Common myeloid progenitor, CD34-positive (primary cell): Measurements from ENCODE around the gene FBLN7.

Experiments
- CTCF ChIA-PET: fragments of 350-600 bp; sonication (Branson Sonifier 250); formaldehyde crosslinking; loops from one replicate; lab custom pipeline; 2021; ENCODE audit warnings: antibody characterized with exemption; lab: Charles Lee
- POLR2A ChIA-PET: fragments of 350-600 bp; sonication (Branson Sonifier 250); formaldehyde crosslinking; loops from one replicate; lab custom pipeline; 2021; ENCODE audit warnings: antibody characterized with exemption; lab: Charles Lee
- DNase-seq, 3 donors: peaks; one replicate each; pipeline versions ENCODE4 v3.0.0 to v3.0.0-alpha.2; 2013
- H3K27ac ChIP-seq, 2 experiments: 1 replicate in 1 of 2; 2 replicates in 1 of 2; pipeline ENCODE4 v1.7.0; 2013; ENCODE audit warnings: inconsistent platforms in 2 of 2, low read length in 2 of 2, mild to moderate bottlenecking in 2 of 2, low read depth in 1 of 2, moderate library complexity in 1 of 2; ENCODE audit not compliant: severe bottlenecking in 2 of 2, insufficient read depth in 1 of 2, poor library complexity in 1 of 2
- H3K27me3 ChIP-seq, 5 experiments: replicated peaks in 2 of 5; 1 replicate in 3 of 5; 2 replicates in 2 of 5; pipeline versions ENCODE4 v1.6.1 to v1.7.0; 2013; ENCODE audit warnings: low read length in 4 of 5, mild to moderate bottlenecking in 2 of 5, moderate library complexity in 2 of 5, inconsistent platforms in 1 of 5; ENCODE audit not compliant: insufficient read depth in 5 of 5, control insufficient read depth in 4 of 5
- H3K36me3 ChIP-seq, 4 experiments: 1 replicate in 2 of 4; 2 replicates in 2 of 4; pipeline versions ENCODE4 v1.6.1 to v1.7.0; 2013; ENCODE audit warnings: low read length in 3 of 4, control low read depth in 1 of 4, mild to moderate bottlenecking in 1 of 4; ENCODE audit not compliant: control insufficient read depth in 4 of 4, insufficient read depth in 4 of 4
- H3K4me1 ChIP-seq, 4 experiments: 1 replicate in 3 of 4; 2 replicates in 1 of 4; pipeline versions ENCODE4 v1.6.1 to v1.7.1; 2013; ENCODE audit warnings: low read length in 3 of 4, mild to moderate bottlenecking in 3 of 4, control low read depth in 1 of 4, inconsistent platforms in 1 of 4, moderate library complexity in 1 of 4; ENCODE audit not compliant: control insufficient read depth in 4 of 4, insufficient read depth in 4 of 4; ENCODE audit errors: control extremely low read depth in 1 of 4
- H3K4me3 ChIP-seq, 7 experiments: 1 replicate in 4 of 7; 2 replicates in 3 of 7; pipeline versions ENCODE4 v1.5.1 to v1.7.0; 2013; ENCODE audit warnings: mild to moderate bottlenecking in 7 of 7, low read length in 6 of 7, moderate library complexity in 6 of 7, inconsistent platforms in 2 of 7, low read depth in 2 of 7, control low read depth in 1 of 7; ENCODE audit not compliant: insufficient read depth in 4 of 7, control insufficient read depth in 1 of 7; ENCODE audit errors: extremely low read depth in 1 of 7
- H3K9me3 ChIP-seq, 5 experiments: 1 replicate in 4 of 5; 2 replicates in 1 of 5; pipeline versions ENCODE4 v1.6.1 to v1.7.1; 2013; ENCODE audit warnings: low read length in 4 of 5, mild to moderate bottlenecking in 2 of 5, inconsistent platforms in 1 of 5, low read depth in 1 of 5, moderate library complexity in 1 of 5; ENCODE audit not compliant: control insufficient read depth in 4 of 5, insufficient read depth in 2 of 5; ENCODE audit errors: control extremely low read depth in 1 of 5
- WGBS: methylation state at CpG from one replicate; pipeline ENCODE4 v1.1.5; 2013; ENCODE audit not compliant: insufficient coverage; 5-methylcytosine and 5-hydroxymethylcytosine counted together

FBLN7 gene

GRCh38 chr2:112182581-112183034 lies 44.4 kb downstream of the FBLN7 start:
- ChIA-PET CTCF (interaction anchor here (0.8 to 1.2 kb wide), 3 partner anchors 12 to 45 kb away, joined by 3 read pairs; no protein-coding TSS in a partner anchor), POLR2A (no interaction called here)
- no peak overlapping the region for H3K27ac ChIP-seq
- peaks cover 0 to 9% (median 0%) of the 10 kb centered on the region in 5 experiments for H3K9me3 ChIP-seq
- H3K36me3 ChIP-seq: no peaks in the 10 kb centered on the region
- peaks cover 0 to 13% (median 10%) of the 10 kb centered on the region in 4 experiments for H3K4me1 ChIP-seq
- no peak overlapping the region for H3K4me3 ChIP-seq
- WGBS: 86% methylated on average over 15 of the region's 17 CpGs
- H3K27me3 ChIP-seq: peaks cover 0 to 34% (median 13%) of the 10 kb centered on the region in 5 experiments
- DNase-seq: no peak

- no peak for DNase-seq
Measured at GRCh38 chr2:112183327-112184025, 45.3 kb downstream of the FBLN7 start.

GRCh38 chr2:112184121-112184520 lies 45.9 kb downstream of the FBLN7 start:
- peaks cover 0 to 9% (median 0%) of the 10 kb centered on the region in 5 experiments for H3K9me3 ChIP-seq
- POLR2A ChIA-PET: no interaction called here
- no peak overlapping the region for H3K4me3 ChIP-seq
- CTCF ChIA-PET: no interaction called here
- WGBS: 100% methylated on average over 2 of the region's 8 CpGs
- peaks cover 0 to 16% (median 14%) of the 10 kb centered on the region in 4 experiments for H3K4me1 ChIP-seq
- DNase-seq: no peak
- H3K27ac ChIP-seq: no peak overlapping the region
- H3K36me3 ChIP-seq: no peaks in the 10 kb centered on the region
- peaks cover 0 to 30% (median 13%) of the 10 kb centered on the region in 5 experiments for H3K27me3 ChIP-seq

More at GRCh38 chr2:112183327-112184025, 45.3 kb downstream of the FBLN7 start:
- Histone ChIP-seq H3K4me1 (peaks cover 0 to 16% (median 14%) of the 10 kb centered on the region in 4 experiments), H3K27ac (no peak overlapping the region), H3K4me3 (no peak overlapping the region), H3K36me3 (no peaks in the 10 kb centered on the region), H3K27me3 (peaks cover 0 to 33% (median 13%) of the 10 kb centered on the region in 5 experiments), H3K9me3 (peaks cover 0 to 9% (median 0%) of the 10 kb centered on the region in 5 experiments)
- ChIA-PET CTCF (interaction anchor here (0.8 kb wide), 1 partner anchor 11 kb away, joined by 3 read pairs; no protein-coding TSS in a partner anchor), POLR2A (no interaction called here)
- WGBS: 68% methylated on average over 7 of the region's 8 CpGs

GRCh38 chr2:112185131-112185530 lies 46.9 kb downstream of the FBLN7 start:
- Histone ChIP-seq H3K27ac (no peak overlapping the region), H3K4me1 (peaks cover 0 to 16% (median 14%) of the 10 kb centered on the region in 4 experiments), H3K4me3 (no peak overlapping the region), H3K9me3 (peaks cover 0 to 8% (median 0%) of the 10 kb centered on the region in 5 experiments), H3K36me3 (no peaks in the 10 kb centered on the region), H3K27me3 (peaks cover 0 to 24% (median 13%) of the 10 kb centered on the region in 5 experiments)
- ChIA-PET POLR2A (no interaction called here), CTCF (no interaction called here)
- DNase-seq: no peak
- WGBS: 91% methylated on average over 6 of the region's 9 CpGs

- DNase-seq: no peak
- peaks cover 0 to 16% (median 8%) of the 10 kb centered on the region in 4 experiments for H3K4me1 ChIP-seq
- 96% methylated on average over 31 of the region's 31 CpGs for WGBS
- H3K27me3 ChIP-seq: peaks cover 0 to 8% (median 6%) of the 10 kb centered on the region in 5 experiments
- ChIA-PET CTCF (no interaction called here), POLR2A (no interaction called here)
- no peaks in the 10 kb centered on the region for H3K36me3 ChIP-seq
- no peak overlapping the region for H3K27ac ChIP-seq
- H3K4me3 ChIP-seq: no peak overlapping the region
- peaks cover 0 to 6% (median 0%) of the 10 kb centered on the region in 5 experiments for H3K9me3 ChIP-seq
Measured at GRCh38 chr2:112187046-112187715, 49.0 kb downstream of the FBLN7 start.

- peak; percentile 11 to 77 (median 52) for DNase-seq
- H3K36me3 ChIP-seq: no peaks in the 10 kb centered on the region
- ChIA-PET CTCF (no interaction called here), POLR2A (no interaction called here)
- peaks cover 0 to 6% (median 0%) of the 10 kb centered on the region in 5 experiments for H3K9me3 ChIP-seq
- H3K27me3 ChIP-seq: no peaks in the 10 kb centered on the region
- H3K4me1 ChIP-seq: peaks cover 0 to 16% (median 8%) of the 10 kb centered on the region in 4 experiments
- no peak overlapping the region for H3K27ac ChIP-seq
- 71% methylated on average over 7 of the region's 9 CpGs for WGBS
- H3K4me3 ChIP-seq: no peak overlapping the region
Measured at GRCh38 chr2:112187805-112188596, 49.8 kb downstream of the FBLN7 start.
